Posterior cingulate gyrus (tissue), 11 donors: ENCODE measurements around the gene HPCAL4.

ENCODE experiments used
- DNase-seq, 10 donors: peaks; one replicate each; pipeline versions ENCODE4 v3.0.0 to v3.0.0-alpha.2; 2020 to 2021; ENCODE audit warnings: mixed read lengths in 3 of 10
- intact Hi-C: fragments of 100-400 bp; cut with DNase I; formaldehyde crosslinking; loops from one replicate; pipeline ENCODE4 v1.15.1; 2023

HPCAL4 gene

GRCh38 chr1:39654291-39654690 is 36.9 kb downstream of the HPCAL4 start:
- intact Hi-C loops, result no loop called here

GRCh38 chr1:39653546-39654031 is 37.6 kb downstream of the HPCAL4 start:
- intact Hi-C loops, result loop anchor here (1.0 kb wide), 1 partner anchor 47 kb away; no protein-coding TSS in a partner anchor
- peak; percentile 60 to 97 (median 83) for DNase-seq

More at GRCh38 chr1:39654291-39654690, 36.9 kb downstream of the HPCAL4 start:
- peak in 1 of 10 donors; percentile 70 for DNase-seq

DNA sequence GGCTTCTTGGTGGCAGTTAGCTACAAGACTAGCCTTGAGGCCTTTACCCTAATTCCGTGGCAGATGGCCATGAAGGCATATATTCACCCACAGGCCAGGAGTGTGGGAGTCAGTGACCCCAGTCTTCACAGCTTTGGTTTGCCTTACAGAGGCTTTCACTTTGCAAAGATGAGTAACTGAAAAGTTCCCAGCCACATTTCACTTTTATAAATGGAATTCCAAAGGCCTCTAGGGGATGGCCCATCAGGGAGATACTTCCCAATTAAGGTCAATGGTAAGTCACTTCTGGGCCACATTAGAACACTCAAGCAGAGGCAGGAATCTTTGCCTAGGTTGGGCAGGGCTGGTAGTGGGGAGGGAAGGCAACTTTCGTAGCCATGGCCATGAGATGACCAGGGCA is 38.7 kb downstream of the HPCAL4 start:
- intact Hi-C loops, result no loop called here
- no peak for DNase-seq

GRCh38 chr1:39652105-39652504 is 39.1 kb downstream of the HPCAL4 start:
- DNase-seq, result peak in 1 of 10 donors; percentile 55
- intact Hi-C loops, result no loop called here

GRCh38 chr1:39650431-39650830 is 40.8 kb downstream of the HPCAL4 start:
- intact Hi-C loops, result no loop called here
- peak in 1 of 10 donors; percentile 4 for DNase-seq

GRCh38 chr1:39649636-39650185 is 41.5 kb downstream of the HPCAL4 start:
- intact Hi-C loops, result no loop called here

GRCh38 chr1:39648496-39648895 is 42.7 kb downstream of the HPCAL4 start:
- intact Hi-C loops, result no loop called here
- peak in 1 of 10 donors; percentile 17 for DNase-seq

More at GRCh38 chr1:39649636-39650185, 41.5 kb downstream of the HPCAL4 start:
- DNase-seq, result peak in 1 of 10 donors; percentile 7

DNA sequence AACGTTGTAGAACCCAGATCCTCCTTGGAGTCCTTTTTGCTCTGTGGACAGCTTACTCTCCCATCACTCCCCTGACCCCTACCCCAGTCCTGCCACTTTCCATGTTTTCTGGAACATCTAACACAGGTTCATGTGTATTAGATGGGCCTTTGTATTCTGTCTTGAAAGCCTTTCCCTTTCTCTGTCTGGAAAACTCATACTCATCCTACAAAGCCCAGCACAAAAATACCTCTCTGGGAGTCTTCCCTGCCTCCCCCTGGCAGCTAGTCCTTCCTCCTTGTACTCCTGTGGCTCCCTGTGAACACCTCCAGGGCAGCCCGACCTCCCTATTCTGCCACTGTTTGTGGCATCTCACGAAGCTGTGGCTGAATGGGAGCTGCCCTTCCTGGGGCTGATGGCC is 44.0 kb downstream of the HPCAL4 start:
- no peak for DNase-seq
- intact Hi-C loops, result no loop called here

GRCh38 chr1:39646232-39647081 is 44.8 kb downstream of the HPCAL4 start:
- intact Hi-C loops, result no loop called here
- DNase-seq, result peak in 2 of 10 donors; percentile 59 to 67

DNA sequence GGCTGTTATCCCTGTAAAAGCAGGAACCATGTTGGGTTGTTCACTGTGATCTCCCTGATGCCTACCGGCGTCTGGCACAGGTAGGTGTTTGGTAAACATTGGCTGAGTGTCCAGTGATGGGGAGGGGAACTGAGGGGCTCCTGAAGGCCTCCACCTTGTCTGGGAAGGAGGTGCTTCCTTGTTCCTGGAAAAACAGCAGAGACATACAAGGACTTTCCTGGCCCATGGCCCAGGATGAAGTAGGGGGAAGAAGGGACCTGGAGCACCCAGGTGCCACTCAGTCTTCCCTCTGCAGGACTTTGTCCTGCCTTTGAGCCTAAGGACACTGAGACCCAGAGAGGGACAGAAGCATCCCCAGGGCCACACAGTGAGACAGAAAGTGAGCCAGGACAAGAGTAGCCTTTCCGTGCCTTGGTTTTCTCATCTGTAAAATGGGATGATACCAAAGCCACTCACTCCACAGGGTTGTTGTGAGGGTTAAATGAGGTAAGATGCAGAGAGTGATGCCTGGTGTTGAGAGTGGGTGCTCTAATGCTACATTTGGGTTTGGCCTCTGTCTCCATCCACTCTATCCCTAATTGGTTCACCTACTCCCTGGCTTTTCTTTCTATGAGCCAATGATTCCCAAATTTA is 45.7 kb downstream of the HPCAL4 start:
- peak in 1 of 10 donors; percentile 26 for DNase-seq
- intact Hi-C loops, result no loop called here

DNA sequence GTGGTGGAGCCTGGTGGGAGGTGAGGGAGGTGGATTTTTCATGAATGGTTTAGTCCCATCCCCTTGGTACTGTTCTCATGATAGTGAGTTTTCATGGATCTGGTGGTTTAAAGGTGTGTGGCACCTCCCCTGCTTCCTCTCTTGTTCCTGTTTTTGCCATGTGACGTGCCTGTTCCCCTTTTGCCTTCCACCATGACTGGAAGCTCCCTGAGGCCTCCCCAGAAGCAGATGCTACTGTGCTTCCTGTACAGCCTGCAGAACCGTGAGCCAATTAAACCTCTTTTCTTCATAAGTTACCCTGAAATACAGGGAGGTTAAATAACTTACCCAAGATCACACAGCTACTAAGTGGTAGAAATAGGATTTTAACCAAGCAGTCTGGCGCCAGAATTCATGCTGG is 47.5 kb downstream of the HPCAL4 start:
- intact Hi-C loops, result no loop called here
- peak in 1 of 10 donors; percentile 12 for DNase-seq

GRCh38 chr1:39642796-39643195 is 48.4 kb downstream of the HPCAL4 start:
- DNase-seq, result peak in 1 of 10 donors; percentile 20
- intact Hi-C loops, result no loop called here

- peak in 1 of 10 donors; percentile 49 for DNase-seq
- intact Hi-C loops, result no loop called here
These were observed 50.4 kb downstream of the HPCAL4 start for GRCh38 chr1:39640861-39641260.

DNA sequence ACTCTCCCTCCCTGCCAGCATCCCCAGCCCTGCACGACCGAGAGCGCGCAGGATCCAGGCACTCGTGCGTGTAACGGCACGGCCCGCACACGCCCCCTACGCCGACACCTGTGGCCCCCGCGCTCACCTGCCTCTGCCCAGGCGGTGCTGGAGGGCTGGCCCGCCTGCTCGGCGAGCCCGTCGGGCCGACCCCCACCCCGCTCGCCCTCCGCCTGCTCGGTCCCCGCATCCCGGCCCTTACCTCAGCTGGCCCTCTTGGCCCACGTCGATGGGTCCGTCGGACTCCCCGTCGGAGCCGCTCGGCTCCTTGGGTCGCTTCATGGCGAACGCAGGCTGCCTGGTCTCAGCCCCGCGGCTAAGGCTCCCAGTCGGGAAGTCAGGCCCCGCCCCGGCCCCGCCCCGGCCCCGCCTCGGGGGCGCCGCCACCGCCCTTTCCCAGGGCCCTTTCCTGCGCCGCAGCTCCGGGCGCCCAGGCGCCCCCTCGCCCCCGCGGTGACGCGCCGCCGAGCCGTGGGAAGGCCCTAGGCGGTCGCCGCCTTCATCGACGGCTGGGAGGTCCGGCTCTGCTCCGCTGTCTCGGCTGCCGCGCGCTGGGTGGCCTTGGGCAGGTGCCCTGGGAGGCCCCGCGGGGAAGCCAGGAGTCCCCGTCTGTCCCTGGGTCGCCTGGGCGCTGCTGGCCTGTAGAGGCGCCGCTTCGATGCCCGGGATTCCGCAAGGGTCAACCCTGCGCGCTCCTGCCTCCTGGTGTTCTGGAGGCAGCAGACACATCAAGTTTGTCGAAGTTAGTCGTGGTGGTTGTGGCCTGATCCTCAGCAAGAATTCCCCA is 51.7 kb downstream of the HPCAL4 start, which contains the start of gene HEYL:
Gene HEYL (minus strand): TSS at position 339 of the 826 bp plus-strand sequence. CDS start 18 bp downstream, at position 321.
- intact Hi-C loops, result no loop called here
- peak in 1 of 10 donors; percentile 81 for DNase-seq

DNA sequence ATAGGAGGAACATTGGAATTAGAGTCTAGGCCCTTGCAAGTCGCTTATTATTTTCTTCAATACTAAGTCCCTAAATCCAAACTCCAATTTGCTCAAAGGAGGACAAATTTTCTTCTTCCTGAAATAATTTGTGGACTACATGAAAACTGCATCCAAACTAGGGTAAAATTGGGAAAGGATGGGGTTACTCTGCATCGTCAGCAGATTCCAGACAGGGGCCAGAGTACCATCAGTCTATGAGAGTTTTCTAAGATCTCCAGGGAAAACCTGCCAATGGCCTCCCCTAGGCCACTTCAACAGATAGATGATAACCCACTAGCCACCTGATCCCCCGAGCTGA is 52.3 kb downstream of the HPCAL4 start:
- intact Hi-C loops, result no loop called here
- DNase-seq, result no peak

GRCh38 chr1:39637361-39637760 is 53.9 kb downstream of the HPCAL4 start:
- DNase-seq, result peak in 1 of 10 donors; percentile 42
- intact Hi-C loops, result no loop called here

GRCh38 chr1:39635871-39636210 is 55.4 kb downstream of the HPCAL4 start:
- intact Hi-C loops, result no loop called here
- DNase-seq, result peak in 1 of 10 donors; percentile 9

GRCh38 chr1:39635205-39635870 is 55.9 kb downstream of the HPCAL4 start:
- peak in 1 of 10 donors; percentile 19 for DNase-seq
- intact Hi-C loops, result no loop called here

DNA sequence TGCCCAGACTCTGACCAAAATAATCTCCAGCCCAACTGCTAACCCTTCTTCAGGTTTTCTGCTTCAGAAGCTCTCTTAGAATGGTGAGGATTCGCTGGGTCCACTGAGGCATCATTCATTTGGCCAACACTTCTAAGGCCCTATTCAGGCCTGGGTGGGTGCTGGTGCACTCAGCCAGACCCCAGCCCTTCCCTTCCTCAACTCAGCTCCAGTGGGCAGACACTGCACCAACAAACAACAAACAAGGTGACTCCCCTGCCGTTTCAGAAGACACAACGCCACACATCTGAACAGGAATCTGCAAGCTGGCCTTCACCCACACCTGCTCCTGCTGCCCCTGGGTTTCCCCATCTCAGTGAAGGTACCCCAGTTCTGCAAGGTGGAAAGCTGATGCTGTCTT is 57.8 kb downstream of the HPCAL4 start:
- intact Hi-C loops, result no loop called here
- DNase-seq, result peak in 1 of 10 donors; percentile 34
